DMS 273 (cell line): ENCODE measurements around the gene SLC25A28.

Source experiments
- DNase-seq: peaks from one replicate; lab custom pipeline; 2025; ENCODE audit not compliant: unreplicated experiment; lab: John Stamatoyannopoulos, UW

SLC25A28 gene, protein sequence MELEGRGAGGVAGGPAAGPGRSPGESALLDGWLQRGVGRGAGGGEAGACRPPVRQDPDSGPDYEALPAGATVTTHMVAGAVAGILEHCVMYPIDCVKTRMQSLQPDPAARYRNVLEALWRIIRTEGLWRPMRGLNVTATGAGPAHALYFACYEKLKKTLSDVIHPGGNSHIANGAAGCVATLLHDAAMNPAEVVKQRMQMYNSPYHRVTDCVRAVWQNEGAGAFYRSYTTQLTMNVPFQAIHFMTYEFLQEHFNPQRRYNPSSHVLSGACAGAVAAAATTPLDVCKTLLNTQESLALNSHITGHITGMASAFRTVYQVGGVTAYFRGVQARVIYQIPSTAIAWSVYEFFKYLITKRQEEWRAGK

DNA sequence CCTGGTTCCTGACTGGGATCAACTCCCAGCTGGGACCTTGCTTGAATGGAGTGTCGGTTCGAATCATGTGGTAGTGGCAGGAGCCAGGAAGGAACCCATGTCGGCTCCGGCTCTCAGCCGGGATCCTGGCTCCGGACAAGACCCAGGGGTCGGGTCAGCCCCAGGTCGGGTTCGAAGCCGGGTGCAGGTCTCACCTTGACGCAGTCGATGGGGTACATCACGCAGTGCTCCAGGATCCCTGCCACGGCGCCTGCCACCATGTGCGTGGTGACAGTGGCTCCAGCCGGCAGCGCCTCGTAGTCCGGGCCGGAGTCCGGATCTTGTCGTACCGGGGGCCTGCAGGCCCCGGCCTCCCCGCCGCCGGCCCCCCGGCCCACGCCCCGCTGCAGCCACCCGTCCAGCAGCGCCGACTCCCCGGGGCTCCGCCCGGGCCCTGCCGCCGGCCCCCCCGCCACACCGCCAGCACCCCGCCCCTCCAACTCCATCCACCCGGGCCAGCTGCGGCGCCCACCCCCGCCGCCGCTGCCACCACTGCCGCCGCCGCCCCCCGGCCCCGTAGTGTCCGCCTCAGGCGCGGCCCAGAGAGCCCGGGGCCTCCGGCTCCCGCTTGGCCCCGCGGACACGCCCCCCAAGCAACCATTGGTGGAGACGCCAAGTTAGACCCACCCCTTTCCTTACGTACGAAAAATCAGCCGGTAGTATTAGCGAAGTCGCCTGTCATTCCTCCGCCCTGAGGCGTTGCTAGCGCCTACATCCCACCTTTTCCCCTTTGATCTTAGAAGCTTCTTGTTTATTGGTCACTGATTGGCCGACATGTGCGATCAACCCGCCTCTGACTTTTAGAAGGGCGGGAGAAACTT lies at the start of gene SLC25A28:
Gene SLC25A28 (minus strand): TSS at position 589 of the 860 bp plus-strand sequence. CDS start 104 bp downstream, at position 485.
- DNase-seq, result peak; percentile 99

DNA sequence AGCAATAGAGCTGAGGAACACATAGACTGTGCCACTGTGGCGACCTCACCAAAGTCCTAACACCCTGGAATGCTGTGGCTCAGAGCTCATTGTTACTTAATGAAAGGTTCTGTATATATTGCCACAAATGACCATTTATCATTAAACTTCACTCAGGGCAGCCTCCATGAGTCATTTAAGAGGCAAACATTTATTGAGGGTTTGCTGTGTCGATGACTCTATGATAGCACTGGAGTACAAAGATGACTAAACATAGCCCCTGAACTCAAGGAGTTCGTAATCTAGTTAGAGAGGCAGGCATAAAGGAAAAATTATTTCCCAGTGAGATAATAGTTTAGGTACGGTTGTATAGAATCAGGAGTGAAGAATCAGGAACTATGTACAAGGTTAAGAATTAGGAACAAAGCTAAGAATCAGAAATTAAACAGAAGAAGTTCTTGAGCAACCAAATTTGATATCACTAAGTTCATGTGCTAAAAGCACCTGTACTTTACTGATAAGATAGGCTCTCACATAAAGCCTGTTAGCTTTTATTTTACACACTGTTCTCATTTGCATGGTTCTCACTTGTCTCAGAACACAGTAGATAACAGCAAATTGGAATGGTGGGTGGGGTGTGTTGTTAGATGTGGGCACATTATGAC lies 47.0 kb upstream of the SLC25A28 start:
- no peak for DNase-seq

DNA sequence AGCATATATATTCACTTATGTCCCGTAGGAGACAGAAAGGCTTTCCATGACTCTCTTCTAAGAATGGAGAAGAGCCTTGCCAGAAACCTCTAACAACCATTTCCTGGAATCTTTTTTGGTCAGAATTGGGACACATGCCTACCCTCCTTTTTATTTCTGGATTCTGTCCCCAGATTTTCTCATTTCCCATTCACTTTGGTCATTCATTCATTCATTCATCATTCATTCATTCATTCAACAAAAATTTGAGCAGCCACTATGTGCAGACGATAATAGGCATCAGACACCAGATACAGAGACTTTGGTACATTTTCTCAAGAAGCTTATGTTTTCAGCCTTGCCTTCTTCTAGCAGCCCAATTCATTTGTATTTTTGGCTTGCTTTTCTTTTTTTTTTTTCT lies 45.1 kb upstream of the SLC25A28 start:
- DNase-seq, result no peak

DNA sequence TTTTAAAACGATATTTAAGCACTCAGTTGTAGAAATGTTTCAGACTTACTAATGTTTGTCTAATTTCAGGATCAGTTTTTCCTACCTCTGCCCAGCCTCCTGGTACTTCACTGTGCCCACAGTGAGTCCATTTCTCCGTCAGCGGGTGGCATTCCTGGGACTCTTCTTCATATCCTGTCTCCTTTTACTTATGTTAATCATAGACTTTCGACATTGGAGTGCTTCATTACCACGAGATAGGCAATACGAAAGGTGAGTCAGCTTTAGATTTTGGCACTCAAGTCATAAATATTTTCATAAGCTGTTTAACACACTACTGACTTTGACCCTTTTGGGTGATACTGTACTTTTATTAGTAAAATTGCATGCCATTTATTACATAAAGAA lies 41.1 kb upstream of the SLC25A28 start:
- no peak for DNase-seq

DNA sequence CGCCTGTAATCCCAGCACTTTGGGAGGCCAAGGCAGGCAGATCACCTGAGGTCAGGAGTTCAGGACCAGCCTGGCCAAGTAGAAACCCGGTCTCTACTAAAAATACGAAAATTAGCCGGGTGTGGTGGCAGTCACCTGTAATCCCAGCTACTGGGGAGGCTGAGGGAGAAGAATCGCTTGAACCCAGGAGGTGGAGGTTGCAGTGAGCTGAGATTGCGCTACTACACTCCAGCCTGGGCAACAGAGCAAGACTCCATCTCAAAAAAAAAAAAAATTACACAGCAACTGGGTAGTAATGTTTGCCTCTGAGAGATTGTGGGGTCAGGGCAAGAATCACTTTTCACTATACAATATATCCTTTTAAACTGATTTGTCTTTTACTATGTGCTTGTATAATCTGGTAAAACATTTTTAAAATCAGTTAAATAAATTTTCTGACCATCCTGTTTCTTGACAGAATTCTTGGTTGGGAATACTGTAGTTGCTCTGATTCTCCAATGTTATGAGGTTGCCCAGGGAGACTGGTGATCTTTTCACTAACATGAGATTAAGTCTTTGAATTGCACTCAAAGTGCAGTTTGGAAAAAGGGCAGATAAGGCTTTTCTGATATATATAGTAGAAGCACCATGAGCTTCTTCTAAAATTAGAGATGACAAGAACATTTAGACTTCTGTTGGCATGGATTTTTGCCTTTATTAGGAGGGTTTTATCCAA lies 40.6 kb upstream of the SLC25A28 start:
- no peak for DNase-seq

DNA sequence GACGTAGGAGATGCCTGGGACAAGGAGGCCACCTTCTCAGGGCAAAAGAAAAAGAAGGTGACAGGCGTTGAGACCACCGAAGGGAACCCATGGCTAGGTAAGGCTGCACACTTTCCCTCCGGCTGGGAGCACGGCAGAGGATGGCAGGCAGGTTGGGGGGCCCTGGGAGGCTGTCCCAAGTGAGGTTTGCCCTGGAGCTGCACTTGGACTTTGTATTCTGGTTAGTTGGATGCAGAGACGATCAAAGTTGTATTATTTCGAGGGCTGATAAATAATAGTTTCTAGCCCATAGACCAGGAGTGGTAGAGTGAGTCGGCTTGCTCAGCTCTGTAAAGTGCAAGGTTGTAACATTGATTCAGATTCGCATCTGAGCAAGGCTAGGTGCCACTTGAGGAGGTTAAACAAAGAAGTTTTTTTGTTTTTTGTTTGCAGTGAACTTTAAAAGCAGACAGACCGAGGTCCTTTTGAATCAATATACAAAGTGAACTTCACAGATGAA lies 39.7 kb upstream of the SLC25A28 start:
- peak; percentile 12 for DNase-seq

DNA sequence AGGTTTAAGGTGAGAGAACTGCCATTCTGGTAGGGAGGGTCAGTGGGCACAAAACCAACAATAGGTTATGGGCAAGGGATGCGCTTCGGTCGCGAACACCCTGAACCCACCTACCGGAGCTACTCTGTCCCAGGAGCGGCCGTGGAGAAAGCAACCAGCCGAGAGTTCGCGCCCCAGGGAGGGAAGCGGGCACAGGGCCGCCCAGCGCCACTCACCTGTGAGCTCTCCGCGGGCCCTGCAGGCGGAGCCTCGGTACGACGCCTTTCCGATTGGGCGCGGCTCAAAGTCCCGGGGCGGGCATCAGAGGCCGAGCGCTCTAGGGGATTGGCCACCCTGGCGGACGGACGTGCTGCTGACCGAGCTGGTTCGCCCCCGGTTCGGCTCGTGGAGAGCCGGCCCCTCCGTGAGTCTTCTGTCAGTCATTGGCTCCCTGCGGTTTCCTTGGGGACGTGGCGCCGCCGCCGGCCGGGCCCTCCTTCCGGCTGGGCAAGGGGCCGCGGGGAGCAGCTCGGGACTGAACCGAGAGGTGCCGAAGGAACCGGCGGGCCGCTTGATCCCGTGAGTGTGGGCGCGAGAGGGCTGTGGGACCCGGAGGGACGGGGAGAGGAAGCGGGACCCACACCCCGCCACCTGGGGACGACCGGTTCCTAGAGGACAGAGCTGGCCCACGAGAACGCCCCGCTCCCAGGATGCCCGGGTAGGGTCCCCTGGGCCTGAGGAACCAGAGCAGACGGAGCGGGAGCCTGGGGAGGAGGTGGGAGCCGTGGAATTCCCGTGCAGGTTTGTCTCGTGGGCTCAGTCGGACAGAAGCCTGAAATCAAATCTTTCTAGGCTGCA lies 39.0 kb upstream of the SLC25A28 start, which contains the start of gene ENTPD7:
Gene ENTPD7 (plus strand): TSS at position 479 of the 837 bp plus-strand sequence. CDS start 448 bp downstream, outside the sequence.
- peak; percentile 95 for DNase-seq

DNA sequence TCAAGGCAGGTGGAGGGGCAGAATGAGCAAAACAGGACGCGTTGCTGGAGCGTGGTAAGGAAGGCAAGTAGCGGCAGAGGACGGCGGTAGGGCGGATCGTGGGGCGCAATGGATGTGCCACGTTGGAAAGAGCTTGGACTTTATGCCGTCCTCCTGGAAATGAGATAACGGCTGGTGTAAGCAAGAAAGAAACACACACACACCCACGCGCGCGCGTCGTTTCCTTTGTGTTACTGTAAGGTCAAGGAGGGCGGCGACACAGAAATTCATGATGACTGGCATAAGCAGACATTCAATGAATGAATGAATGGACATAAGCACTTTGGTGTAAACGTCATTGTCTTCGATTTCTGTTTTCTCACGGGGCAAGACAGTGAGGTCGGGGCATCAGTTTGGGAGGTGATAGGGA lies 38.4 kb upstream of the SLC25A28 start:
- peak; percentile 21 for DNase-seq

DNA sequence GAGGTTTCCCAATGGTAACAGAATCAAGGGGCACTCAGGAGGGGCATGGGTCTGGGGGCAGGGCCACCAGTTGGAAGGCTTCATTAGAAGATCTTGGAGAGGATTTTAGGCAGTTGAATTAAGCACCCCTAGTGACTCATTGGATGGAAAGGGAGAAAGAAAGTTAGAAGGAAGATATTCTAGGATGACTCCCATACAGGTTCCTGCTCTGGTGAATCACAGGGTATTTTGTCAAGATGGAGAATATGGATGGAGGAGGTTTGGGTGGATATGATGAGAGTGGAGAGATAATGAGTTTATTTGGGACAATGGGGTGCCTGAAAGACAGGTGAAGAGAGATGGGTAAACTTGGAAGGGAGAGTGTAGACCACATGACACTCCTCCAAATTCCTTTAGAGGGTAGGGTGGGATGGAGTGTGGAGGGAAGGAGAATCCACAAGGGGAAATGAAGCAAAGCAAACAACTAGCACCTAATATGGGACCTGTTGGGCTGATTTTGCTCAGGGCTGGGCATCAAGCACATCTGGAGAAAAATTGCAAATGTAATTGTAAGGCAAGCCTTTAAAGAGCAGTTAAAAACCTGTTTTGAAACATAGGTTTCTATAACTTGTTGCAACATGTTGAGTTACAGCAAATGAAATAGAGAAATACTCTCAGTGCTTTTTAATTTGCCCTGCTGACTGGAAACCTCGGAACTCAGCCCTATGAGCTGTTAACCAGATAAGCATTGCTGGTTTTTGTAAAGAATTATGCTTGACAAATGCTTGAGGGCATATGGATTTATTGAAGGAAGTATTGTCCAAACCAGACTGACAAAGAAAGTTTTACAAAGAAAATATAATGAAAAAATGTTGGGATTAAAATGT lies 36.2 kb upstream of the SLC25A28 start:
- DNase-seq, result no peak

DNA sequence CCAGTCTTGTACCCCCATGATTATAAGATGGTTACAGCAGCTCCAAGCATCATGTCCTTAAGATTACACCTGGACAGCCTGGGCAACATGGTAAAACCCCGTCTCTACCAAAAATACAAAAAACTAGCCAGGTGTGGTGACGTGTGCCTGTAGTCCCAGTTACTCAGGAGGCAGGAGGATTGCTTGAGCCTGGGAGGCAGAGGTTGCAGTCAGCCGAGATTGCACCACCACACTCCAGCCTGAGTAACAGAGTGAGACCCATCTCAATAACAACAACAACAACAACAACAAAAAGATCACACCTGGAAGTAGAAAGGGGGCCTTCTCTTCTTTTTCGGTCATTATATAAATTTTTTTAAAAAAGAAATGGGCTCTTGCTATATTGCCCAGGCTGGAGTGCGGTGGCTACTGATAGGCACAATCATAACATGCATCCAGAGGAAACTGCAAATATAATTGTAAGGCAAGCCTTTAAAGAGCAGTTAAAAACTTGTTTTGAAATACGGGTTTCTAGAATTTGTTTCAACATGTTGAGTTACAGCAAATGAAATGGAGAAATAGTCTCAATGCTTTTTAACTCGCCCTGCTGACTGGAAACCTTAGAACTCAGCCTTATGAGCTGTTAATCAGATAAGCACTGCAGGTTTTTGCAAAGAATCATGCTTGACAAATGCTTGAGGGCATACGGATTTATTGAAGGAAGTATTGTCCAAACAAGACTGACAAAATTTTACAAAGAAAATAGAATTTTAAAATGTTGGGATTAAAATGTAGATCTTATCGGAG lies 34.3 kb upstream of the SLC25A28 start:
- no peak for DNase-seq

DNA sequence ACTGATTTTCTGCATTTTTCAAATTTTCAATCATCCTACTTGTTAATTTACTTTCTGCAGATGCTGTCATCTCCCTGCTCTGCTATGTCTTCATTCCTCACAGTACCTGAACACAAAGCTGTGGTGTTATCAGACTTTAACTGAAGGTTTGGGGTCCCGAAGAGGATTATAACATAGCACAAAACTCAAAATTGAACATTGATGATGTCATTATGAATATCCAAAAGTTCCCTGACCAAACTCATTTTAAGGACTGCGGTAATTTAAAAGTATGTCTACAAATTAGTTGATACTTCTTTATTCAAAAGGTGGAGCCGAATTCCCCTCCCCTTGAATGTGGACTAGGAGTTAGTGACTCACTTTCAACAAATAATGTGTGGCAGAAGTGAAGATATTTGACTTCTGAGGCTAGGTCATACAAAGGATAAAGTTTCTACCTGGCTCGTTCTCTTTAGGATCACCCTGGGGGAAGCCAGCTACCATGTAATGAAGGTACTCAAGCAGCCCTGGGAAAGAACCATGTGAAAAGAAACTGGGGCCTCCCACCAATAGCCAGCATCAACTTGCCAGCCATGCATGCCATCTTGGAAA lies 32.7 kb upstream of the SLC25A28 start:
- DNase-seq, result no peak

DNA sequence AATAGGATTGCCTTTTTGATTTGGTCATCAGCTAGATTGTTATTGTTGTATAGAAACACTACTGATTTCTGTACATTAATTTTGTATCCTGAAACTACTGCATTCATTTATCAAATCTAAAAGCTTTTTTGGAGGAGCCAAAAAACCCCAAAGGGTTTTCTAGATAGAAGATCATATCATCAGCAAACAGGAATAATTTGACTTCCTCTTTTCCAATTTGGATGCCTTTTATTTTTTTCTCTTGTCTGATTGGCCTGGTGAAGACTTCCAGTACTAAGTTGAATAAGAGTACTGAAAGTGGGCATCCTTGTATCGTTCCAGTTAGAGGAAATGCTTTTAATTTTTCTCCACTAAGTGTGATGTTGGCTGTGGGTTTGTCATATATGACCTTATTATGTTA lies 28.5 kb upstream of the SLC25A28 start:
- no peak for DNase-seq

DNA sequence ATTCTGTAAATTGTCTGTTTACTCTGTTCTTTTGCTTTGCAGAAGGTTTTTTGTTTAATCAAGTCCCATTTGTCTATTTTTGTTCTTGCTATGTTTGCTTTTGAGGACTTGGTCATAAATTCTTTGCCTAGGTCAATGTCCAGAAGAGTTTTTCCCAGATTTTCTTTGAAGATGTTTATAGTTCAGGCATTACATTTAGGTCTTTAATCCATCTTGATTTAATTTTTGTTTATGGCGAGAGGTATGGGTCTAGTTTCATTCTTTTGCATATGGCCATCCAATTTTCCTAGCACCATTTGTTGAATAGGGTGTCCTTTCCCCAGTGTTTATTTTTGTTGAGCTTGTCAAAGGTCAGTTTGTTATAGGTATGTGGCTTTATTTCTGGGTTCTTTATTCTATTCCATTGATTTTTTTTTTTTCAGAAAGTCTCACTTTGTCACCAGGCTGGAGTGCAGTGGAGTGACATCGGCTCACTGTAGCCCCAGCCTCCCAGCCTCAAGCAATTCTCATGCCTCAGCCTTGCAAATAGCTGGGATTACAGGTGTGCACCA lies 27.4 kb upstream of the SLC25A28 start:
- no peak for DNase-seq

DNA sequence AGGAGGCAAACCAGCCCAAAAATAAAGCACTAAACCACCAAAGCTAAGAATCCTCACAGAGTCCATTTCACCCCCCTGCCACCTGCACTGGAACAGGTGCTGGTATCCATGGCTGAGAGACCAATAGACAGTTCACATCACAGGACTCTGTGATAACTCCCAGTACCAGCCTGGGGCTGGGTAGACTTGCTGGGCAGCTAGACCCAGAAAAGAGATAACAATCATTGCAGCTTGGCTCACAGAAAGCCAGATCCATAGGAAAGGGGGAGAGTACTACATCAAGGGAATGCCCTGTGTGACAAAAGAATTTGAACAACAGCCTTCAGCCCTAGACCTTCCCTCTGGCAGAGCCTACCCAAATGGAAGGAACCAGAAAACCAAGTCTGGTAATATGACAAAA lies 13.6 kb upstream of the SLC25A28 start:
- DNase-seq, result no peak

DNA sequence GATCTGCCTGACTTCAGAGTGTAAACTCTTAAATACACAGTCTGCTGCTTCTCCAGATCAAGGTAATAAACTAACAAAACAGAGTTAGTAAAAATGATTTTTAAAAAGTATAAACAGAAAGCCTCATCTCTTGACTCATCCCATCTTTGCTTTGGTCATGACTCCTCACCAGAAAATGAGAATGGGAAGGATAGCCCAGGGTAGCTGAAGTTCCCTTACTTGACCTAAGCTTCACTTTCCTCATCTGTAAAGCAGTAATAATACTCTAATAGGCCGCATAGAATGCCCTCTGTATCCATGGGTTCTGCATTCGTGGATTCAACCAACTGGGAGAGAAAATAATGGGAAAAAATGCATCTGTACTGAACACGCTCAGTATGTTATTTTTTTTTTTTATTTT lies 11.3 kb upstream of the SLC25A28 start:
- no peak for DNase-seq

DNA sequence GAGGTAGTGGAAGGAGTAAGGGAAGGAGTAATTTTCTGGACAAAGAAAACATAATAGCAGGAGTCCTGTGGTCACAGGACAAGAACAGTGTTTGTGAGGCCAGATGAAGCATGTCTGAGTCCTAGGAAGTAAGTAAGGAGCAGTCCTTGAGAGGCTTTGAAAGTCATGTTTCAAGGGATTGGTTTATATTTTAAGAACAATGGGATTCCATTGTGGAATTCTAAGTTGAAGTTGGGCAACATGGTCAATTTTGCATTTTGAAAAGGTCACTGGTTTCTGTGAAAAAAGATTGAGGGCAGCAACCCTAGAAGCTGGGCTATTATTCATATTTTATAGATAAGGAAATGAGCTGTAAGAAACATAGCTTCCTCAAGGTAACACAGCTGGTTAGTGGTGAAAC lies 10.8 kb upstream of the SLC25A28 start:
- no peak for DNase-seq

DNA sequence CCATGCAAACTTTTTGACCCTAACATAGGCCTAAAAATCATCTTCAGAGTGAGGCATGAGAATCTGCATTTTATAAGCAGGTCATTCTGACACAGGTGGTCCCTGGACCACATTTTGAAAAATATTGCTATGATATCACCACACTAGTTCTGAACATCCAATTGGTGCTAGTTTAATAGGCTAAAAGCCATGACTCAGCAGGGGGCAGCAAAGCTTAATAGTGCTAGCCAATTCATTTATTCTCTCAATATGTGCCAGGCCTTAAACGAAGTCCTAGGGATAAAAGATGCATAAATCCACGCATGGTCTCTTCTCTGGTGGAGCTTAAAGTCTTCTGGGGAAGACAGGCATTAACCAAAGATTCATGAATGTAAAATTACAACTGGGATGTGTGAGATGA lies 10.2 kb upstream of the SLC25A28 start:
- DNase-seq, result peak; percentile 53

DNA sequence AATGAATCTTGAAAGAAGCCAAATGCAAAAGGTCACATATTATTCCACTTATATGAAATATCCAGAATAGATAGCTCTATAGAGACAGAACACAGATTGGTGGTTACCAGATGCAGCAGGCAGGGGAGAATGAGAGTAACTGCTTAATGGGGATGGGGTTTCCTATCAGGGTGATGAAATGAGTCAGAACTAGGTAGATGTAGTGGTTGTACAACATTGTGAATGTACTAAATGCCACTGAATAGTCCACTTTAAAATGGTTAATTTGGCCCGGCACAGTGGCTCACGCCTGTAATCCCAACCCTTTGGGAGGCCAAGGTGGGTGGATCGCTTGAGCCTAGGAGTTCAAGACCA lies 9.4 kb upstream of the SLC25A28 start:
- no peak for DNase-seq
